HG03565 (cell line): ENCODE results near the gene SELP.

Source experiments
- ATAC-seq: cut with Tn5 transposase; IDR thresholded peaks from one replicate; pipeline ENCODE4 v1.9.1; 2021; ENCODE audit warnings: mild to moderate bottlenecking, moderate library complexity; ENCODE audit not compliant: unreplicated experiment

SELP gene

GRCh38 chr1:169577981-169578738 lies 51.8 kb downstream of the SELP start:
- ATAC-seq = no peak

GRCh38 chr1:169576935-169577331 lies 53.0 kb downstream of the SELP start:
- ATAC-seq = no peak

GRCh38 chr1:169576241-169576934 lies 53.5 kb downstream of the SELP start:
- no peak for ATAC-seq

GRCh38 chr1:169574336-169574735 lies 55.6 kb downstream of the SELP start:
- ATAC-seq = no peak

- no peak for ATAC-seq
Observed at GRCh38 chr1:169572187-169572586, 57.7 kb downstream of the SELP start.

- ATAC-seq = no peak
Observed at GRCh38 chr1:169571450-169571849, 58.5 kb downstream of the SELP start.

GRCh38 chr1:169570172-169570574 lies 59.8 kb downstream of the SELP start:
- ATAC-seq = no peak

GRCh38 chr1:169568497-169568896 lies 61.4 kb downstream of the SELP start:
- no peak for ATAC-seq

- ATAC-seq = no peak
Observed at GRCh38 chr1:169565335-169566271, 64.3 kb downstream of the SELP start.

GRCh38 chr1:169563650-169564049 lies 66.3 kb downstream of the SELP start:
- ATAC-seq = no peak

GRCh38 chr1:169563019-169563615 lies 66.8 kb downstream of the SELP start:
- no peak for ATAC-seq

GRCh38 chr1:169561692-169562091 lies 68.2 kb downstream of the SELP start:
- no peak for ATAC-seq

GRCh38 chr1:169557131-169557530 lies 72.8 kb downstream of the SELP start:
- no peak for ATAC-seq

- no peak for ATAC-seq
Observed at GRCh38 chr1:169550294-169550693, 79.6 kb downstream of the SELP start.

GRCh38 chr1:169548282-169548681 lies 81.6 kb downstream of the SELP start:
- no peak for ATAC-seq

GRCh38 chr1:169546087-169546995 lies 83.6 kb downstream of the SELP start:
- ATAC-seq = no peak

- ATAC-seq = no peak
Observed at GRCh38 chr1:169545472-169545871, 84.5 kb downstream of the SELP start.

- ATAC-seq = no peak
Observed at GRCh38 chr1:169538998-169539871, 90.7 kb downstream of the SELP start.
